Nephron (organoid): Measurements from ENCODE around the gene FBXO8.

ENCODE experiments used
- H3K27ac Mint-ChIP-seq, 3 experiments: 2 replicates each; pipeline ENCODE4 v1.8.0; 2020; ENCODE audit warnings: mixed read lengths in 3 of 3, mild to moderate bottlenecking in 2 of 3, moderate library complexity in 1 of 3
- H3K27me3 Mint-ChIP-seq: 2 replicates; pipeline ENCODE4 v1.8.0; 2021; ENCODE audit warnings: low read depth, mild to moderate bottlenecking, moderate library complexity, mixed read lengths
- H3K36me3 Mint-ChIP-seq: 2 replicates; pipeline ENCODE4 v1.8.0; 2020; ENCODE audit warnings: low read depth, mixed read lengths
- H3K4me1 Mint-ChIP-seq: 2 replicates; pipeline ENCODE4 v1.8.0; 2020; ENCODE audit warnings: mixed read lengths
- H3K4me3 Mint-ChIP-seq, 3 experiments: 2 replicates each; pipeline ENCODE4 v1.8.0; 2020; ENCODE audit warnings: mild to moderate bottlenecking in 3 of 3, mixed read lengths in 3 of 3, moderate library complexity in 2 of 3
- H3K9me3 Mint-ChIP-seq: 2 replicates; pipeline ENCODE4 v1.8.0; 2020; ENCODE audit warnings: mixed read lengths
- CTCF ChIP-seq, 3 experiments: fragments of 200-600 bp; sonication (generic); IDR thresholded peaks; one replicate each; pipeline ENCODE4 v1.5.0; 2021; ENCODE audit warnings: antibody characterized with exemption in 3 of 3; ENCODE audit not compliant: unreplicated experiment in 3 of 3

FBXO8 gene

DNA sequence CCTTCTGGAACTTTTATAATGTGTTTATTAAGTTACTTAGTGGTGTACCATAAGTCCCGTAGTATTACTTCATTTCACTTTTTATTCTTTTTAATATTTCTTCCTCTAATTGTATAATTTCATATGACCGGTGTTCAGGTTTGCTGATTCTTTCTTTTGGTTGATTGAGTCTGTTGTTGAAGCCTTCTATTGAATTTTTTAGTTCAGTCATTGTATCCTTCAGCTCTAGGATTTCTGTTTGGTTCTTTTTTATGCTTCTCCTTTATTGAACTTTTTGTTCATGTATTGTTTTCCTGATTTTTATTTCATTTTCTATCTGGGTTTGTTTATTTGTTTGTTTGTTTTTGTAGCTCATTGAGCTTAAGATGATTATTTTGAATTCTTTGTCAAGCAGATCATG is 9.0 kb upstream of the FBXO8 start:
- Mint-ChIP-seq H3K9me3 (peaks cover 46% of the 10 kb centered on the region), H3K4me1 (no peaks in the 10 kb centered on the region), H3K27me3 (no peaks in the 10 kb centered on the region), H3K36me3 (peaks cover 55% of the 10 kb centered on the region), H3K27ac (no peak overlapping the region), H3K4me3 (no peak overlapping the region)
- TF ChIP-seq CTCF (IDR thresholded peaks at IDR 0.05; ENCODE audit: unreplicated experiment in 3 of 3) = no peak

DNA sequence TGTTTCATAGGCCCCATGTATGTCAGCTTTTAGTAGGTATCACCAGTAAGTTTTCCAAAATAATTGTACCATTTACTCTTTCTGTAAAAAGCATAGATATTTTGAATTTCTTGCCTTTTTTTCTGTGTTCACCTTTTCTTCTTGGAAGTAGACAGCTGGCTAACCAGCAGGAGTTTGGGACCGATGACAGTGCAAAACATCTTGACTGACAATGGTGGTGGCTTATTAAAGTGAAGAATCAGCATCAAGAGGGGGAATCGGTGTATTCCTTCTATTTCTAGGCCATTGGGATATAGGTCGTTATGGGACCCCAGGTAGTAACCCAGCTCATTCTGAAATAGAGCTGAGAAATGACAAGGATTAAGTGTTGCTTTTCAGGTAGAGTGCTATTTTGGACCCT is 3.4 kb upstream of the FBXO8 start:
- TF ChIP-seq CTCF (IDR thresholded peaks at IDR 0.05; ENCODE audit: unreplicated experiment in 3 of 3) = no peak
- Mint-ChIP-seq H3K27ac (no peak overlapping the region), H3K27me3 (no peaks in the 10 kb centered on the region), H3K9me3 (peaks cover 16% of the 10 kb centered on the region), H3K36me3 (peaks cover 22% of the 10 kb centered on the region), H3K4me3 (peak overlapping the region in 2 of 3 experiments; percentile 17 to 100), H3K4me1 (peaks cover 31% of the 10 kb centered on the region)

DNA sequence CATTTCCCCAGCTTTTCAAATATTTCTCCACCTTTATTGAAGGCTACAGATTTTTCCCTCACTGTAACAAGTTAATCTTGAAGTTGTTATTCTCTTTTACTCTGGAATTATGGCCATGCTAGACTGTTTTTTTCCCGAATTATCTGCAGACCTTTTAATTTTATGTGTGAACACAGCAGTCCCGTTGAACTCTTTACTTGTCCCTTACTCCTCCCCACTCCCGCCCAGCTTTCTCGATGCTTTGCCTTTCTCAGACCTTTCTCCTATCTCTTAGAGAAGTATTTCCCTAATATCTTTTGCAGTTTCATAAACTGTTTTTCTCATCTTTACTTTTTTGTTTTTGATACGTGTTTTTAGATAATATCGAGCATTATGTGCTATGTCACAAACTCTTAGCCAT is 1.0 kb upstream of the FBXO8 start:
- H3K27me3 Mint-ChIP-seq = no peaks in the 10 kb centered on the region

GRCh38 chr4:174282836-174283506 is 496 bp downstream of the FBXO8 start:
- peaks cover 39% of the 10 kb centered on the region for H3K4me1 Mint-ChIP-seq
- no peaks in the 10 kb centered on the region for H3K27me3 Mint-ChIP-seq
- peak overlapping the region; percentile 100 for H3K27ac Mint-ChIP-seq
- peak overlapping the region; percentile 93 to 100 (median 100) for H3K4me3 Mint-ChIP-seq
- TF ChIP-seq CTCF (IDR thresholded peaks at IDR 0.05; ENCODE audit: unreplicated experiment in 3 of 3) = no peak
- H3K9me3 Mint-ChIP-seq = peaks cover 5% of the 10 kb centered on the region
- H3K36me3 Mint-ChIP-seq = peaks cover 22% of the 10 kb centered on the region

More for the DNA sequence above, 1.0 kb upstream of the FBXO8 start:
- peaks cover 39% of the 10 kb centered on the region for H3K4me1 Mint-ChIP-seq
- TF ChIP-seq CTCF (IDR thresholded peaks at IDR 0.05; ENCODE audit: unreplicated experiment in 3 of 3) = no peak
- peaks cover 3% of the 10 kb centered on the region for H3K9me3 Mint-ChIP-seq
- peak overlapping the region; percentile 93 to 100 (median 100) for H3K4me3 Mint-ChIP-seq
- peak overlapping the region; percentile 100 for H3K27ac Mint-ChIP-seq
- H3K36me3 Mint-ChIP-seq = peaks cover 20% of the 10 kb centered on the region

DNA sequence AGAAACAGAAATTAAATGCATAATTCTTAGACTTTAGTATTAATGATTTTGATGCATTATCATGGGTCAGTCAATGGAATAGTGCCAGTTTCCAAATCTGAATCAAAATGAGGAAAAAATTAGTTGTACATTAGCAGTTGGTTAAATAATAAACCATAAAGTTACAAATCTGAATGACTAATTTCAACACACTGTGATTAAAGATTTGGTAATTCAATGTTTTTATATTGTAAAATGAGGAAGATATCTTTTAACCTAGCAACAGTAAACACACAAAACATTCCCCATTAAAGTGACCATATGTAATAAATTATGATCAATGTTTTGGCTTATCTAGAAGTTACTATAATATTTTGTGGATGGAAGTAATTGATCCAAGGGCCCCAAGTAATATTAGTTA is 1.6 kb downstream of the FBXO8 start:
- Mint-ChIP-seq H3K4me1 (peaks cover 39% of the 10 kb centered on the region), H3K27ac (peak overlapping the region in 1 of 3 experiments; percentile 100), H3K4me3 (peak overlapping the region; percentile 93 to 100 (median 100)), H3K36me3 (peaks cover 19% of the 10 kb centered on the region), H3K27me3 (no peaks in the 10 kb centered on the region), H3K9me3 (peaks cover 5% of the 10 kb centered on the region)
- no peak for TF ChIP-seq CTCF (IDR thresholded peaks at IDR 0.05; ENCODE audit: unreplicated experiment in 3 of 3)

DNA sequence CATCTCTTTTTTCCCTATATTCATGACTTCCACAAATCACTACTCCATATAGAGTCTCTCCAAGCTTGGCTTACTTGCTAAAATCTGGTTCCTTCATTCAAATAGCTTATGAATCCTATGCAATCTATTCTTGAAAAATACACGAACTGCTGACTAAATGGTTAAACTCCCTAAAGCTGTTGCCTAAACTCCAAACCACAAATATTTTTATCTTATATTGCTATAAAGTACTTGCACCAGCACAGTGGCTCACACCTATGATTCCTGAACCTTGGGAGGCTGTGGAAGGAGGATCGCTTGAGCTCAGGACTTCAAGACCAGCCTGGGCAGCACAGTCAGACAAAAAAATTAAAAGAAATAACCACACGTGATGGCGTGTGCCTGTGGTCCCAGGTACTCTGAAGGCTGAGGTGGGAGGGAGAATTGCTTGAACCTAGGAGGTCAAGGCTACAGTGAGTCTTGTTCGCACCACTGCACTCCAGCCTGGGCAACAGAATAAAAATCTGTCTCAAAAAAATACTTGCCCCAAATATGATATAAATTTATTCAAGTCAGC is 2.2 kb downstream of the FBXO8 start:
- peaks cover 5% of the 10 kb centered on the region for H3K9me3 Mint-ChIP-seq
- H3K27ac Mint-ChIP-seq = peak overlapping the region in 1 of 3 experiments; percentile 53
- TF ChIP-seq CTCF (IDR thresholded peaks at IDR 0.05; ENCODE audit: unreplicated experiment in 3 of 3) = no peak
- H3K4me3 Mint-ChIP-seq = peak overlapping the region; percentile 69 to 100 (median 78)
- peaks cover 17% of the 10 kb centered on the region for H3K36me3 Mint-ChIP-seq
- no peaks in the 10 kb centered on the region for H3K27me3 Mint-ChIP-seq
- peaks cover 39% of the 10 kb centered on the region for H3K4me1 Mint-ChIP-seq
